ENCODE data around the gene ALDH1L2.

GRCh38 chr12:105100998-105101397 is 16.7 kb upstream of the ALDH1L2 start:
- TF ChIP-seq CTCF (IDR thresholded peaks at IDR 0.05; ENCODE audit: insufficient read depth, low read depth, low read length) (no peak), EZH2 (IDR thresholded peaks at IDR 0.05; ENCODE audit: insufficient read depth, low read length) (no peak)

All from astrocyte (in vitro differentiated cells and primary cell).